ENCODE measurements around the gene RPS14. TPM values are rescaled to one million over a fixed set of nuclear protein-coding genes. Genes with fewer than 3 reads are reported as not detected.

RPS14 gene
- total and polyA plus RNA-seq, 2 of the 4 experiments (the other 2 are of a cell fraction): 6,296 to 7,310 TPM

GRCh38 chr5:150402229-150402773 is 47.2 kb downstream of the RPS14 start:
- WGBS, 2 experiments (ENCODE audit: extremely low coverage in 2 of 2, insufficient read length in 1 of 2): 87% methylated on average over 2 of the region's 4 CpGs; no CpG with 5 or more reads in 1 of the 2 experiments
- in situ Hi-C loops (cut with MboI; ENCODE audit: low sequenced_read_pairs): no loop called here
- Histone ChIP-seq H3K18ac (ENCODE audit: low read depth, low read length) (no peak overlapping the region), H3K4me3 (ENCODE audit: insufficient read depth, low read depth, low read length) (no peak overlapping the region), H3K4ac (ENCODE audit: low read depth, low read length) (no peak overlapping the region), H2AK9ac (replicated peaks; ENCODE audit: low read depth, low read length, poor library complexity) (no peak overlapping the region), H2BK15ac (ENCODE audit: low read depth, low read length) (no peak overlapping the region), H4K8ac (ENCODE audit: low read depth in 2 of 2, low read length in 2 of 2) (no peak overlapping the region), H3K27me3 (ENCODE audit: control insufficient read depth, insufficient read depth, low read length) (no peaks in the 10 kb centered on the region), H3K4me1 (ENCODE audit: control insufficient read depth, insufficient read depth, low read length) (peaks cover 16% of the 10 kb centered on the region), H3K9me3 (ENCODE audit: control insufficient read depth, insufficient read depth, low read length) (no peaks in the 10 kb centered on the region), H3K14ac (replicated peaks; ENCODE audit: low read depth, low read length) (no peak overlapping the region), H3K27ac (ENCODE audit: insufficient read depth, low read length) (no peak overlapping the region), H3K4me2 (ENCODE audit: low read depth, low read length) (no peak overlapping the region), H4K91ac (ENCODE audit: insufficient read depth, low read depth, low read length) (no peak overlapping the region), H2AFZ (replicated peaks; ENCODE audit: low read length, poor library complexity) (no peak overlapping the region), H3K9me1 (ENCODE audit: insufficient read depth, low read length) (peaks cover 33% of the 10 kb centered on the region), H4K20me1 (ENCODE audit: insufficient read depth, low read length) (peaks cover 7% of the 10 kb centered on the region; the same call in 1 of the 2 replicates), H2AK5ac (ENCODE audit: low read depth, low read length) (no peak overlapping the region), H2BK120ac (ENCODE audit: low read depth, low read length) (no peak overlapping the region), H3K79me1 (ENCODE audit: low read depth in 1 of 2, low read length in 2 of 2) (peaks cover 0 to 15% of the 10 kb centered on the region in 2 experiments; a peak in 1 of 4 replicates), H3K23ac (ENCODE audit: low read depth, low read length) (no peak overlapping the region), H2BK5ac (ENCODE audit: low read depth, low read length, poor library complexity, severe bottlenecking) (no peak overlapping the region), H3K9ac (ENCODE audit: low read depth, low read length) (no peak overlapping the region), H2BK20ac (ENCODE audit: low read depth, low read length) (no peak overlapping the region), H4K5ac (ENCODE audit: low read depth, low read length) (no peak overlapping the region), H3K56ac (ENCODE audit: extremely low read depth, insufficient read depth, low read length) (no peak overlapping the region), H3K36me3 (ENCODE audit: control insufficient read depth, insufficient read depth, low read length) (peaks cover 23% of the 10 kb centered on the region)
- ATAC-seq (ENCODE audit: low read depth) (no peak), DNase-seq (no peak)
- dilution Hi-C loops (cut with HindIII; ENCODE audit: low sequenced_read_pairs, unreplicated experiment): no loop called here
- no TSS peak for BruUV-seq (replicated peaks)
- intact Hi-C loops (cut with micrococcal nuclease): no loop called here
- TF ChIP-seq CHD1 (IDR thresholded peaks at IDR 0.05; ENCODE audit: low read depth, low read length) (no peak), CTCF (conservative IDR thresholded peaks at IDR 0.05; ENCODE audit: low read depth, low read length) (no peak), RAD21 (IDR thresholded peaks at IDR 0.05; ENCODE audit: low read length) (no peak), FOS (IDR thresholded peaks at IDR 0.05; ENCODE audit: low read depth, low read length) (no peak), MXI1 (IDR thresholded peaks at IDR 0.05; ENCODE audit: borderline replicate concordance, low read depth, low read length) (no peak), RFX5 (IDR thresholded peaks at IDR 0.05; ENCODE audit: low read depth, low read length) (no peak), SMC3 (IDR thresholded peaks at IDR 0.05; ENCODE audit: low read depth, low read length) (no peak), NFE2L2 (IDR thresholded peaks at IDR 0.05; ENCODE audit: low read depth, low read length) (no peak), USF2 (IDR thresholded peaks at IDR 0.05; ENCODE audit: low read depth, low read length) (no peak), CEBPB (IDR thresholded peaks at IDR 0.05; ENCODE audit: low read depth, low read length) (no peak), ELK1 (IDR thresholded peaks at IDR 0.05; ENCODE audit: borderline replicate concordance, low read depth, low read length) (no peak), POLR2A (IDR thresholded peaks at IDR 0.05; ENCODE audit: low read depth, low read length) (no peak), RCOR1 (IDR thresholded peaks at IDR 0.05; ENCODE audit: insufficient replicate concordance, low read length) (no peak), BHLHE40 (IDR thresholded peaks at IDR 0.05; ENCODE audit: low read depth, low read length) (no peak), MAZ (IDR thresholded peaks at IDR 0.05; ENCODE audit: borderline replicate concordance, low read depth, low read length) (no peak), MAFK (IDR thresholded peaks at IDR 0.05; ENCODE audit: low read depth, low read length) (no peak)
- CTCF ChIA-PET: no interaction called here
- POLR2A ChIA-PET (ENCODE audit: unreplicated experiment): no interaction called here
